ENCODE data around the gene TNS1.

The TNS1 gene

GRCh38 chr2:217808326-217808725 lies 194.5 kb downstream of the TNS1 start:
- H3K27ac ChIP-seq: no peak overlapping the region
- H3K4me3 ChIP-seq: no peak overlapping the region
- H3K9me3 ChIP-seq (ENCODE audit: low read depth, low read length): no peaks in the 10 kb centered on the region
- no peak for DNase-seq (ENCODE audit: low read depth, low spot score)
- no peak overlapping the region for H3K9ac ChIP-seq (ENCODE audit: insufficient read length)
- H3K36me3 ChIP-seq (ENCODE audit: insufficient read depth, low read length): peaks cover 76% of the 10 kb centered on the region
- no peak for TF ChIP-seq EZH2 (IDR thresholded peaks at IDR 0.05)
- TF ChIP-seq FOXP2 (optimal IDR thresholded peaks at IDR 0.05; ENCODE audit: control extremely low read depth, extremely low read length, insufficient read depth): no peak
- no peak for TF ChIP-seq POLR2AphosphoS5 (IDR thresholded peaks at IDR 0.05; ENCODE audit: borderline replicate concordance, low read depth, low read length)

- no peak for DNase-seq (ENCODE audit: low read depth, low spot score)
- no peak overlapping the region for H3K4me3 ChIP-seq
- H3K36me3 ChIP-seq (ENCODE audit: insufficient read depth, low read length): peaks cover 70% of the 10 kb centered on the region
- no peaks in the 10 kb centered on the region for H3K9me3 ChIP-seq (ENCODE audit: low read depth, low read length)
- no peak overlapping the region for H3K9ac ChIP-seq (ENCODE audit: insufficient read length)
- H3K27ac ChIP-seq: no peak overlapping the region
- TF ChIP-seq POLR2AphosphoS5 (IDR thresholded peaks at IDR 0.05; ENCODE audit: borderline replicate concordance, low read depth, low read length) (no peak), FOXP2 (optimal IDR thresholded peaks at IDR 0.05; ENCODE audit: control extremely low read depth, extremely low read length, insufficient read depth) (no peak), EZH2 (IDR thresholded peaks at IDR 0.05) (no peak)
Measured at GRCh38 chr2:217807753-217808152, 195.0 kb downstream of the TNS1 start.

GRCh38 chr2:217807025-217807424 lies 195.8 kb downstream of the TNS1 start:
- no peak overlapping the region for H3K27ac ChIP-seq
- peaks cover 63% of the 10 kb centered on the region for H3K36me3 ChIP-seq (ENCODE audit: insufficient read depth, low read length)
- no peaks in the 10 kb centered on the region for H3K9me3 ChIP-seq (ENCODE audit: low read depth, low read length)
- no peak for DNase-seq (ENCODE audit: low read depth, low spot score)
- no peak overlapping the region for H3K9ac ChIP-seq (ENCODE audit: insufficient read length)
- TF ChIP-seq POLR2AphosphoS5 (IDR thresholded peaks at IDR 0.05; ENCODE audit: borderline replicate concordance, low read depth, low read length) (no peak), FOXP2 (optimal IDR thresholded peaks at IDR 0.05; ENCODE audit: control extremely low read depth, extremely low read length, insufficient read depth) (no peak), EZH2 (IDR thresholded peaks at IDR 0.05) (no peak)
- no peak overlapping the region for H3K4me3 ChIP-seq

- Histone ChIP-seq H3K4me3 (no peak overlapping the region), H3K27ac (no peak overlapping the region), H3K9me3 (ENCODE audit: low read depth, low read length) (no peaks in the 10 kb centered on the region), H3K36me3 (ENCODE audit: insufficient read depth, low read length) (peaks cover 57% of the 10 kb centered on the region), H3K9ac (ENCODE audit: insufficient read length) (no peak overlapping the region)
- TF ChIP-seq POLR2AphosphoS5 (IDR thresholded peaks at IDR 0.05; ENCODE audit: borderline replicate concordance, low read depth, low read length) (no peak), FOXP2 (optimal IDR thresholded peaks at IDR 0.05; ENCODE audit: control extremely low read depth, extremely low read length, insufficient read depth) (no peak), EZH2 (IDR thresholded peaks at IDR 0.05) (no peak)
- no peak for DNase-seq (ENCODE audit: low read depth, low spot score)
Measured at GRCh38 chr2:217806482-217806765, 196.4 kb downstream of the TNS1 start.

- Histone ChIP-seq H3K27ac (no peak overlapping the region), H3K36me3 (ENCODE audit: insufficient read depth, low read length) (peaks cover 51% of the 10 kb centered on the region), H3K9me3 (ENCODE audit: low read depth, low read length) (no peaks in the 10 kb centered on the region), H3K9ac (ENCODE audit: insufficient read length) (no peak overlapping the region), H3K4me3 (no peak overlapping the region)
- DNase-seq (ENCODE audit: low read depth, low spot score): no peak
- TF ChIP-seq FOXP2 (optimal IDR thresholded peaks at IDR 0.05; ENCODE audit: control extremely low read depth, extremely low read length, insufficient read depth) (no peak), EZH2 (IDR thresholded peaks at IDR 0.05) (no peak), POLR2AphosphoS5 (IDR thresholded peaks at IDR 0.05; ENCODE audit: borderline replicate concordance, low read depth, low read length) (no peak)
Measured at GRCh38 chr2:217805668-217806481, 196.9 kb downstream of the TNS1 start.

GRCh38 chr2:217804791-217805667 lies 197.8 kb downstream of the TNS1 start:
- no peak overlapping the region for H3K4me3 ChIP-seq
- no peaks in the 10 kb centered on the region for H3K9me3 ChIP-seq (ENCODE audit: low read depth, low read length)
- TF ChIP-seq EZH2 (IDR thresholded peaks at IDR 0.05) (no peak), POLR2AphosphoS5 (IDR thresholded peaks at IDR 0.05; ENCODE audit: borderline replicate concordance, low read depth, low read length) (no peak)
- H3K9ac ChIP-seq (ENCODE audit: insufficient read length): no peak overlapping the region
- H3K36me3 ChIP-seq (ENCODE audit: insufficient read depth, low read length): peaks cover 43% of the 10 kb centered on the region
- DNase-seq (ENCODE audit: low read depth, low spot score): no peak
- no peak overlapping the region for H3K27ac ChIP-seq

- Histone ChIP-seq H3K27ac (no peak overlapping the region), H3K9me3 (ENCODE audit: low read depth, low read length) (no peaks in the 10 kb centered on the region), H3K4me3 (no peak overlapping the region), H3K36me3 (ENCODE audit: insufficient read depth, low read length) (peaks cover 36% of the 10 kb centered on the region), H3K9ac (ENCODE audit: insufficient read length) (no peak overlapping the region)
- TF ChIP-seq EZH2 (IDR thresholded peaks at IDR 0.05) (no peak), POLR2AphosphoS5 (IDR thresholded peaks at IDR 0.05; ENCODE audit: borderline replicate concordance, low read depth, low read length) (no peak), FOXP2 (optimal IDR thresholded peaks at IDR 0.05; ENCODE audit: control extremely low read depth, extremely low read length, insufficient read depth) (no peak)
- DNase-seq (ENCODE audit: low read depth, low spot score): no peak
Measured at GRCh38 chr2:217804338-217804737, 198.5 kb downstream of the TNS1 start.

- Histone ChIP-seq H3K27ac (no peak overlapping the region), H3K36me3 (ENCODE audit: insufficient read depth, low read length) (peaks cover 32% of the 10 kb centered on the region), H3K9ac (ENCODE audit: insufficient read length) (no peak overlapping the region), H3K4me3 (no peak overlapping the region), H3K9me3 (ENCODE audit: low read depth, low read length) (no peaks in the 10 kb centered on the region)
- no peak for TF ChIP-seq POLR2AphosphoS5 (IDR thresholded peaks at IDR 0.05; ENCODE audit: borderline replicate concordance, low read depth, low read length)
- TF ChIP-seq FOXP2 (optimal IDR thresholded peaks at IDR 0.05; ENCODE audit: control extremely low read depth, extremely low read length, insufficient read depth): no peak
- DNase-seq (ENCODE audit: low read depth, low spot score): no peak
Measured at GRCh38 chr2:217803653-217803960, 199.2 kb downstream of the TNS1 start.

Data from SK-N-MC (cell line).